D721Med (cell line): ENCODE results near the gene PSMA7.

Experiments
- DNase-seq: peaks from one replicate; pipeline ENCODE4 v3.0.0; 2011; ENCODE audit warnings: low spot score; ENCODE audit not compliant: insufficient read length
- FAIRE-seq: peaks from 2 replicates; lab custom pipeline; 2011; peaks lifted over from hg19 to GRCh38; lab: Jason Lieb, UNC
- TF ChIP-seq, protein P1 (sequence below): IDR thresholded peaks from 2 replicates; pipeline ENCODE4 v1.5.1; 2012; ENCODE audit warnings: mild to moderate bottlenecking, control low read depth; ENCODE audit not compliant: insufficient read depth; ENCODE audit errors: missing control alignments

PSMA7 gene

DNA sequence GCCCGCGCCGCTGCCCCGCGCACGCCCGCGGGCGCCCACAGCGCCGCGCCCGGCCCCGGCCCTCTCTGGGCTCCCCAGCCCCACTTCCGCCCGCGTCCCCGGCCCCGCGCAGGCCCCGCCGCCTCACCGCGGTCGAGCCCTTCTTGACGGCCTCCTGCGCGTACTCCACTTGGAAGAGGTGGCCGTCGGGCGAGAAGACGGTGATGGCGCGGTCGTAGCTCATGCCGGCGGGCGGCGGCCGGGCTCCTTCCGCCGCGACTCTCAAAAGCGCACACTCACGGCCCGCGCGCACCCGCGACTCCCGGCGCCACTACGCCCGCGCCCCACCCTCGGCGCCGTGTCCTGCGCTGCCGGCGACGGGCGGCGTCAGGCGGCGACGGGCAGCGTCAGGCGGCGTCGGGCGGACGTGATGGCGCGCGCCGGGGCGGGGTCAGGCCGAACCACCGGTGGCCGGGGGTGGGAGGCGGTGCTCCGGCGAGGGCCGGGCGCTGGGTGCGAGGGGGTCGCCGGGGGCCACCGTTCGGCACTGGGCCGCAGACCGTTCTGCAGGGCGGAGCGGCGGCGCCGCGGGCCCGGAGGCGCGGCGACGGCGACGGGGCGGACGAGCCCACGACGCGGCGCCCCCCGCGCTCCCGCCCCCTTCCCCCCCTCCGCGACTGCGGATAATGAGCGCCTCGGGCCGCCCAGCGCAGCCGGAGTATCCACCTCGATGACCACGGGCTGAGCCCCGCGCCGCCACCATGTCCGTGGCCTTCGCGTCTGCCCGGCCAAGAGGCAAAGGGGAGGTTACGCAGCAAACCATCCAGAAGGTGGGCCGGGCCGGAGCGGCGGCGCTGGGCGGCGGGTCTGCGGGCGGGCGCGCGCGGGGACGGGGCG is at the start of gene PSMA7, which contains the start of gene SS18L1:
TSS of gene PSMA7 (minus strand) at position 314 of the 876 bp plus-strand sequence. CDS start at position 223, 91 bp downstream.
TSS of gene SS18L1 (plus strand) at position 689 of the 876 bp plus-strand sequence. CDS start at position 741, 52 bp downstream.
- FAIRE-seq: no peak
- TF ChIP-seq, protein P1, sequence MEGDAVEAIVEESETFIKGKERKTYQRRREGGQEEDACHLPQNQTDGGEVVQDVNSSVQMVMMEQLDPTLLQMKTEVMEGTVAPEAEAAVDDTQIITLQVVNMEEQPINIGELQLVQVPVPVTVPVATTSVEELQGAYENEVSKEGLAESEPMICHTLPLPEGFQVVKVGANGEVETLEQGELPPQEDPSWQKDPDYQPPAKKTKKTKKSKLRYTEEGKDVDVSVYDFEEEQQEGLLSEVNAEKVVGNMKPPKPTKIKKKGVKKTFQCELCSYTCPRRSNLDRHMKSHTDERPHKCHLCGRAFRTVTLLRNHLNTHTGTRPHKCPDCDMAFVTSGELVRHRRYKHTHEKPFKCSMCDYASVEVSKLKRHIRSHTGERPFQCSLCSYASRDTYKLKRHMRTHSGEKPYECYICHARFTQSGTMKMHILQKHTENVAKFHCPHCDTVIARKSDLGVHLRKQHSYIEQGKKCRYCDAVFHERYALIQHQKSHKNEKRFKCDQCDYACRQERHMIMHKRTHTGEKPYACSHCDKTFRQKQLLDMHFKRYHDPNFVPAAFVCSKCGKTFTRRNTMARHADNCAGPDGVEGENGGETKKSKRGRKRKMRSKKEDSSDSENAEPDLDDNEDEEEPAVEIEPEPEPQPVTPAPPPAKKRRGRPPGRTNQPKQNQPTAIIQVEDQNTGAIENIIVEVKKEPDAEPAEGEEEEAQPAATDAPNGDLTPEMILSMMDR: no peak
- DNase-seq: peak; percentile 82

DNA sequence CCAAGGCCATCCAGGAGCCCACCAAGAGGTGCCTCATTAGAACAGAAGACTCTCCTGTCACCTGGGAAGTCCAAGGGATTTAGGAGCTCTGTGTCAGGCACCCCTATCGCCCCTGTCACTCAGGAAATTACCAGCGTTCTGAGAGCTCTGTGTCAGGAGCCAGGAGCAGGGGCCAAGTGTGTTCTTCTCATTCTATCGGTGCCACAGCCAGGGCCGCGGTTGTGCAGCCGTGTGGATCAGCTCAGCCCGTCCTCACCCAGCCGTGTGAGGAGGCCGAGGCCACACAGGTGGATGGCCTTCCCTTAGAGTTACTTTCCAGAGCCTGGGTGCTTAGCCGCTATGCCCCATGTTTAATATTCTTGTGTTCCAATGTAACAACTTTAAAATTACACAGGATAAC is 49.4 kb upstream of the PSMA7 start:
- DNase-seq (no peak), FAIRE-seq (no peak)
- TF ChIP-seq, protein P1: no peak

DNA sequence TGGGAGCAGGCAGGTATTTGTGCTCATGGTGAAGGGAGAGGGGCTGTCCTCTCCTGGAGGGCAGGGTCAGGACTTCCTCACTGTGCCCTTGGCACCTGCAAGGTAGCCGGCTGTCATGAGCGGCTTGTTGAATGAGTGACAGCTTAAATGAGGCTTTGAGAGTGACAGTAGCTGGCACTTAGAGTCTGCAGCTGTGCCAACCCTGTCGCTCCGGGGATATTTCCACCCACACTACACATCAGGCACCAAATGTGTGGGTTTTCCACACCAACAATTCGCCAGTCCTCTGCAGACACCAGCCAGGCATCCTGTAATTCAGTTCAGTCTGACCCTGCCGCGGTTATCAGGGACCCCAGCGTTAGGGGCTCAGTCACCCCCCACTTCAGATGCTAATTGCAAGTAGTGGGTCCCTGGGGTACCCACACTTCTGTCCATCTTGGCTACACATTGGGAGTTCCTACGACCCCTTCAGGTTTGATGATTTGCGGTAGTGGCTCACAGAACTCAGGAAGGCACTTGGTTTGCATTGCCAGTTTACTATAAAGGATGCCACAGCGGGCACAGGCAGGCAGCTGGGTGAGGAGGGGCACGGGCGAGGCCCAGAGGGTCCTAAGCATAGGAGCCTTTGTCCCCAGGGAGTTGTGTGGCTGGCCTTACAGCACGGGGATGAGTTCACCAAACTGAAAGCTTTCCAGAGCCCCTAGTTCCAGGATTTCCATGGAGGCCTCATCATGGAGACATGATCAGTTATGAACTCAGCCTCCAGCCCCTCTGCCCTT is 48.8 kb upstream of the PSMA7 start:
- FAIRE-seq: no peak
- TF ChIP-seq, protein P1: no peak
- DNase-seq: no peak

DNA sequence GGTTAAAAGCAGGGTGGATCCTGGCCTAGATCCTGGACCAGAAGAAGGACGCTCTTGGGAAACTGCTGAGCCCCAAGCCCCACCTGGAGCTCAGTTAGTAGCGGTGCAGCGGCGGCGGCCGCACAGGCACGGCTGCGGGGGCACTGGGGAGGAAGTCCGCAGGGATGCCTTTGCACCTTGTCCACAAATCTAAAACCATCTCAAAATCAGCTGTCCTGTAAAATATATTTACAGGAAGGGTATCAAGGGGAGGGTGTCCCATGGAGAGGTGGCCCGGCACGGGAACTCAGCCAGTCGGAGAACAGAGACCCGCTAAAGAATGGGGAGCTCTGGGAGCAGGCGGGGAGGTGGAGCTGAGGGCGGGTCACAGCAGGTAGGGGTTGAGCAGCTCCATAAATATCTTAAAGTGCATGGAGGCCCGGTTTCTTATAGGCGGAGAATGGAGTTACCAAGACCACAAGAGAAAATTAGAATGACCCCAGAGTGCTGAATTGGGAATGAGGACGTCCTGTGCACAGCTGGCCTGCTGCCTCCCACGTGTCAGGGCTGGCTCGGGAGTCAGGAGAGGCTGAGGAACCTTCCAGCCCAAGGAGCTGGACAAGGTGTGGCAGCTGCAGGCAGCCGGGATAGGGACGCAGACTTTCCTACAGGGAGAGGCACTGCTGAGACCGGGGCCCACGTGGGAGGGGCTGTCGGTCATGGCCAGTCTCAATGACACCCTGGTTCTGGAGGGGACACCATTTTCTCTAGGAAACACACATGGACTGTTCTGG is 47.6 kb upstream of the PSMA7 start:
- TF ChIP-seq, protein P1: no peak
- FAIRE-seq (no peak), DNase-seq (no peak)

DNA sequence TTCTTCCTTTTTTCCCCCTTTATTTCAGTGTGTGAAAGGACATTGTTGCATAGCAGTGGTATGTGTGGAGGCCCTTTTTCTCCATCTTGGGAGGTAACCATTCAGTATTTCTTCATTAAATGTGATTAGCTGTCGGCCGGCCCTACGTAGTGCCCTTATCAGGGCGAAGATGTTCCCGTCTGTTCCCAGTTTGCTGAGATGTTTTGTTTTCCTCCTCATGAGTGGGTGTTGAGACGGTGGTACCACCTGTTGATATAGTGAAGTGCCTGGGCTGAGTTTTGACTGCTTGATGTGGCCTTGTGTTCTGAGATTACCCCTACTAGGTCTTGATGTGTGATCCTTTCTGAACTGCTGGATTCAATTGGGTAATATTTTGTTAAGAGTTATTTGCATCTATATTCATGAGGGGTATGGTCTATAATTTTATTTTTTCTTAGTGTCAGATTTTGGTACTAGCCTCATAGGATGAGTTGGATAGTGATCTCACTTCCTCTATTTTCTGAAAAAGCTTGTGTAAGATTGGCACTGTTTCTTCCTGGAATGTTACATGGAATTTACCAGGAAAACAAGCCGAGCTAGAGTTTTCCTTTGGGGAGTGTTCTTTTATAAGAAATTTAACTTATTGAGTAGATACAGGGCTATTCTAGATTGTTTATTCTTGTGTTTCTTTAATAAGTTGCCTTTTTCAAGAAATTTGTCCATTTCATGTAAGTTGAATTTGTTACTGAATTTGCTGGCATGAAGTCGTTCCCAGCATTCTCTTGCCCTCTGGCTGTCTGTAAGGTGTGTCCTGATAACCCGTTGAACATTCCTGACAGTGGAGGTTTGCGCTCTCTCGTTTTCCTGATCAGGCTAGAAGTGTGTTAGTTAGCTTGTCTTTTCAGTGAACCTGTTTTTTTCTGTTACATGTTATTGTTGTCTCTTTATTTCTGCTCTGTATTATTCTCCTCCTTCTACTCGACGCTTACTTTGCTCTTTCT is 44.0 kb upstream of the PSMA7 start:
- FAIRE-seq (no peak), DNase-seq (no peak)
- TF ChIP-seq, protein P1: no peak

DNA sequence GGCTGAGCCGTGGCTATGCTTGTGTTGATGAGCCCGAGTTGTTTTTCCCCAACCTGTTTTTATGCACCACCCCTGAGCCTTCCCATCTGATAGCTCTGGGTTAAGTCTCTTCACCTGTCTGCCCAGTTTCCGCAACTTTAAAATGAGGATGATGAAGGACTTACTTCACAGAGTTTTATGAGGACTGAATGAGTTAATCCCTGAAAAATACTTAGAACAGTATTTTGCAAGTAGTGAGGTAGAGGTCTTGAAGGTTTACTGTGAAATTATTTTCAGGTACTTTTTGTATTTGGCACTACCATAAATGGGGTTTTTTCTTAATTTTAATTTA is 42.9 kb upstream of the PSMA7 start:
- DNase-seq: no peak
- FAIRE-seq: no peak
- TF ChIP-seq, protein P1: no peak
